Activated CD8-positive, alpha-beta memory T cell treated with anti-CD3 and anti-CD28 coated beads for 4 hours (primary cell): ENCODE data around the gene STYXL1.

Experiments
- DNase-seq, 2 donors: peaks; one replicate each; pipeline ENCODE4 v3.0.0-alpha.2; 2020; ENCODE audit warnings: low read depth in 2 of 2

The STYXL1 gene

GRCh38 chr7:75979759-75980429, 67.9 kb downstream of the STYXL1 start:
- no peak for DNase-seq

DNA sequence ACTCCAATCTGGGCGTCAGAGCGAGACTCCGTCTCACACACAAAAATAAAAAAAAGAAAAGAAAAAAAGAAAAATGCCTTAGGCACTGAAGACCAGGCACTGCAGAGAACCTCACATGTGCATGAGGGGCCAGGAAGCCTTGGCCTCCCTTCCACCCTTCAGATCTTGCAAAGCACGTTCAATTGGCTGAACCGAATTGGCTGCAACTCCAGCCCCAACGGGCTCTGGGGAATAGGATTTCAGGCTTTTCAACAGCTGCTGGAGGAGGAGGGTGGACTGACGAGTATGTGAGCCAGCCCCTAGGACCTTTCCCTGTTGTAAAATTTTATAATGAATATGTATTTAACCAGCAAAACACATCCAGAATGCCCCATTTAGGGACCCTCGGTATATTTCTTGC, 70.1 kb downstream of the STYXL1 start:
- no peak for DNase-seq

DNA sequence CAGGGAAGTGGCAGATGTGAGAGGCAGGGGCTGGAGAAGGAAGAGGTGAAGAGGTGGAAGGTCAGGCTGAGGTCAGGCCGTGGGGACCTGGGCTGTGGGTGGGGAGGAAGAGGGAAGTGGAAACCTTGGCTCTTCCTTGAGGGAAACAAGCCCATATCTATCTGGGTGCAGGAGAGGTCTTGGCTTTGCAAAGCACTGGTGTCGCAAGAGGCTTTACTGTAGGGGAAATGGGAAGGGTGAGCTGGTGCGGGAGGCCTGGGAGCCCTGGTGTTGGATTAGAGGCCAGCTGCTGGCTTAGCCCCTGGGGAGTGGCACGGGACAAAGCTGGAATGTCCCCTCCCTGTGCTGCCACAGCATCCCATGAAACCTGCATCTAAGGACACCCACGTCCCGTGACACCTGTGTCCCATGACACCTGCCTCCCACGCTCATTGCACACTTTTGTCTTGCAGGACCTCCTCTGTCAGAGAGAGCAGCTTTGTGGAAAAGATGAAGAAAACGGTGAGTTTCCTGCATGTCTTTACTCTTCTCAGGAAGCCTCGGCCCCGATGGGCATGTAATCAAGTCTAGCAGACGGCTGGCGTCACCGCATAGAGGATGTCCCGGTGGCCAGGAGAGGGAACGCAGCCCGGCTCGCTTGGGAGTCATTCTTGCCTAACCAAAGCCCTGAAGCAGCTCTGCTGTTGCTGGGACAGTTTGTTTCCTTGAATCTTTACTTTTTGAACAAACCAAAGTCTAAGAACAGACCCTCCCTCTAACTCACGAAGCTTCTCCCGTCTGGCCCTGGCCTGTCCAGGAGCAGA, 75.6 kb downstream of the STYXL1 start:
- DNase-seq, result no peak

DNA sequence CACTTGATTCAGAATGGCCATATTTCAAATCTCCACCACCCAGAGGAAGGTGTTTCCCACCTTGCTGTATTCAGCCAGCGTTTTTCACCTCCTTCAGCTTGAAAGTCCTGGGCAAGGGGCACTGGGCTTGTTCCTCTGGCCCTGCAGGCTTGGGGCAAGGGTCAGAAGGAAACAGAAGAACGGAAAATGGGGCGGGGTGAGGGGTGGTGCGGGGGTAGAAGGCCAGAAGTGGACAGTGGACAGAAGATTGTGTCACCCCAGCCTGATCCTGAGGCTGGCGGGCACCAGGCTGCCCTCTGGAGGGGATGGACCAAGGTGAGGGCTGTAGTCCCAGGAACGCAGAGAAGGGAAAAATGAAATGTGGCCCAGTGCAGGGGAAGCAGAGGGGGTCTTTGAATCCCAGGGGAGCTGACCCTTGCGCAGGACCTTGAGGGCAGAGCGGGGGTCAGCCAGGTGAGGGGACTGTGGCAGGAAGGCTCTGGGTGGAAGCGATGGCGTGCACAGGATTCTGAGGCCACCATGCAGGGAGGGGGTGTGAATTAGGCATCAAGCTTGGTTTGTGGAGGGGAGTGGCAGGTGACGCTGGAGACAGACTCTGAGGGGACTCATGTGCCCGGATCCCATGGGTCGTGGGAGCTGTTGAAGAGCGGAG, 76.4 kb downstream of the STYXL1 start:
- no peak for DNase-seq

DNA sequence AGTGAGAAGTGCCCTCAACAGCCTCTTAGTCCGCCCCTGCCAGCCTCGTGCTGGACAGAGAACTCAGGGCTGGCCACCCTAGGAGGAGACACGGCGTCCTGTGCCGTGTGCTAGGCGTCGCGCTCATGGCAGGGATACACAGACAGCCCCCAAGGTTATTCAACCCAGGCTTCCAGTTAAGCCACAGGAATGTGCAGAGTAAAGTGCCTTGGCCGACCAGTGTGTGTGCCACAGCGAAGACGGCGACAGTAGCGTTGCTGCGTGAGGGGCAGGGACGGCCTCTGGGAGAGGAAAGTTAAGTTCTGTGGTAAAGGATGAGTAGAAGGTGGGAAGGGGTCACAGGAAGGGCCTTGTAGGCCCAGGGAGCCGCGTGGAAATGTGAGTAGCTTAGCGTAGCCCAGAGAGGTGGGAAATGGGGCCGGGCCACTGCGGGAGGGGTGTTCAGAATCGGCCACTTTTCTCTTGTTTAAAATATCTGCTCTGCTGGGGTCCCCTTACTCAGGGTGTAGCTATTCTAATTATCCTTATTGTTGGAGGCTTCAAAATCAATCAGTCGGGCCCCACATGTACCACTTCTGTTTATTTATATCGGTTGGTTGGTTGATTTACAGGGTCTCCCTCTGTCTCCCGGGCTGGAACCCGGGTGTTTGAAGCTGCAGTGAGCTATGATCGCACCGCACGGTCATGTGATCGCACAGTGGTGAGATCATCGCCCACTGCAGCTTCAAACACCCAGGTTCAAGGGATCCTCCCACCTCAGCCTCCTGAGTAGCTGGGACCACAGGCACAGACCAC, 77.9 kb downstream of the STYXL1 start:
- DNase-seq, result no peak

DNA sequence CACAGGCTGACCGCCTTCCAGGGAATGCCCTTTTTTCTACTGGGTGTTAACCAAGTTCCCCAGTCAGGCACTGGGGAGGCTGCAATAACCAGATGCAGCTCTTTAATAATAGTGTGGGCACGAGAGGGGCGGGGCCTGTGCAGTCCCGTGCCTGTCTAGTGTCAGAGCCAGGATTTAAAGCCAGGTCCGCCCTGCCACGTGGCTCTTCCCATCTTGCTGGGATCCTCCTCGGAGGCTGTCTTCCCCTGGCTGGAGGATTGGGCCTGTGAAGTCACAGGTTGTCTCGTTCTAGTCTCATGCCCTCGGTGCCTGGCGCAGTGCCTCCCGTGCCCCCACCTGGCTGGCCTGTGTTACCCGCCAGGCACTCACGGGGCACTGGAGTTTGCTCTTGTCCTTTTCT, 78.6 kb downstream of the STYXL1 start:
- DNase-seq, result no peak

GRCh38 chr7:75968561-75969001, 79.2 kb downstream of the STYXL1 start:
- no peak for DNase-seq

GRCh38 chr7:75968012-75968411, 79.8 kb downstream of the STYXL1 start:
- DNase-seq, result no peak

DNA sequence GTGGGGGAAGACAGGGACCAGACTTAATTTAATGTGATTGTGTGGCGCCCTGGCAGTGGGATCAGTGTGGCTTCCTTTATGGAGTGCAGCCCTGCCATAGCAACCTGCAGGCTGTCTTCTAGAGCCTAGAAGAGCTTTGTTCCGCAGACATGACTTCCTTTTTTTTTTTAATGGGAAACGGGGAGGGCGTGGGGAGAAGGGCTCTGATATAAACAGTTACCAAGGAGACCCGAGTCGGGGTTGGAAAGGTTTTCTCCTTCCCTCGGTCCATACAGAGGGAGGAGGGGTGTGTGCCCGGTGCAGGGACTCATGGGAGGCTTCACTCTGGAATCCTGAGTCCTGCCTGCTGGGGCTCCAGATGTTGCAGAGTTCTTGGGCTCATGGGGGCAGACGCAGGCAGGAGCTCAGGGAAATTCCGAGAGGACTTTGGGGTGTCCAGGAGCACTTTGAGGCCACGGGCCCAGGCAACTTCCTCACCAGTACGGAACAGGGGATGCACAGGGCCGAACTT, 80.3 kb downstream of the STYXL1 start:
- no peak for DNase-seq

DNA sequence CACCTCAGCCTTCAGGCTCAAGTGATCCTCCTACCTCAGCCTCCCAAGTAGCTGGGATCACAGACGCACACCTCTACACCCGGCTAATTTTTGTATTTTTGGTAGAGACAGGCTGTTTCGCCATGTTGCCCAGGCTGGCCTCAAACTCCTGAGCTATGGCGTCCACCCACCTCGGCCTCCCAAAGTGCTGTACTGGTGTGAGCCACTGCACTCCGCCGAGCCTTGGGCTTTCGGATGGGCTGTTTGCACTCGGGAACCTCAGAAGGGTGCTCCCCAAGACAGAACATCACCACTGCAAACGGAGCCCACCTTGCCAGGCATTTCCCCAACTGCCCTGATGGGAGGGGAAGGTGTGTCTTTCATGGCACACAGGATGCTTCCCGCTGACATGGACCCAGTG, 80.7 kb downstream of the STYXL1 start:
- no peak for DNase-seq

GRCh38 chr7:75966190-75966961, 81.4 kb downstream of the STYXL1 start:
- DNase-seq, result no peak

DNA sequence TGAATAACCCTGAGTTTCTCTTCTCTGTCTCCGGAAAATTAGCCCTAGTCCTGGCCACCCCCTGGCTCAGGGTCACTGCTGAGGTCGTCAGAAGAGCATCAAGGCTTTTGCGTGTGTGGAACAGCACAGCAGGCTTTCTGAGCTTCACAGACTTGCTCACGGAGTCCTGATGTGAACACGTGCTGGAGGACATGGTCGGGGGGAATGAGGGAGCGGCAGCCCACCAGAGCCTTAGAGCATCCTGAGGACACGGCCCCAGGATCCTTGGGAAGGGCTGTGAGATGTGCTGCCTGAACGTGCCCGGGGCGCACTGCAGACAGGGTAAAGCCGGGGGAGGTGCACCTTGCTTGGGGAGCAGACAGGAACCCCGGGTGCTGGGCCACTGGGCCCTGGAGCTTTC, 82.2 kb downstream of the STYXL1 start:
- DNase-seq, result no peak

DNA sequence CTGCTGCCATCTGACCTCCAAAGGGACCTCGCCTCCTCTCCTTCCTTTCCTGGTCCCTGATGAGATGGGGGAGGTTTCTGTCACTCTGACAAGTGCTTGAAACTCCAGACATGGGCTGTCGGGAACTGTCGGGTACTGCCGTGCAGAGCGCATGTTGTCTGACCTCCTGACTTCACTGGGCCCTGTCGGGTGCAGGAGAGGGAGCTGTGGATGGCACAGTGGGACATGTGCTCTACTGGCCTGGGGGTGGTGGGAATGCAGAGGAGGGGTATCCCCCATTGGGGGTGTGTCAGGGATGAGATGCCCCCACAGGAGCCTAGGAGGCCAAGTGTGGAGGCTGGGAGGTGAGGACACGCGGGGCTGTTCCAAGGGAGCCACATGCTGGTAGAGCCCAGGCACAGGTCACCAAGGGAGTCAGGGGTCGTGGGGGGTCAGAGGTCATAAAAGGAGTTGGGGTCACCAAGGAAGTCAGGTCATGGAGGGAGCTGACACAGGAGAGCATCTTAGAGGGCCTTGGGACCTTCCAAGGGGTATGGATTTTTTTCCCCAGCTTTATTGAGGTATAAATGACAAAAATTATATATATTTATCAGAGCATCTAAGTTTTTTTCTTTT, 84.3 kb downstream of the STYXL1 start:
- no peak for DNase-seq

GRCh38 chr7:75962607-75963380, 85.0 kb downstream of the STYXL1 start:
- no peak for DNase-seq

GRCh38 chr7:75961218-75961617, 86.6 kb downstream of the STYXL1 start:
- no peak for DNase-seq

- no peak for DNase-seq
These were observed 87.4 kb downstream of the STYXL1 start for GRCh38 chr7:75960372-75960771.

DNA sequence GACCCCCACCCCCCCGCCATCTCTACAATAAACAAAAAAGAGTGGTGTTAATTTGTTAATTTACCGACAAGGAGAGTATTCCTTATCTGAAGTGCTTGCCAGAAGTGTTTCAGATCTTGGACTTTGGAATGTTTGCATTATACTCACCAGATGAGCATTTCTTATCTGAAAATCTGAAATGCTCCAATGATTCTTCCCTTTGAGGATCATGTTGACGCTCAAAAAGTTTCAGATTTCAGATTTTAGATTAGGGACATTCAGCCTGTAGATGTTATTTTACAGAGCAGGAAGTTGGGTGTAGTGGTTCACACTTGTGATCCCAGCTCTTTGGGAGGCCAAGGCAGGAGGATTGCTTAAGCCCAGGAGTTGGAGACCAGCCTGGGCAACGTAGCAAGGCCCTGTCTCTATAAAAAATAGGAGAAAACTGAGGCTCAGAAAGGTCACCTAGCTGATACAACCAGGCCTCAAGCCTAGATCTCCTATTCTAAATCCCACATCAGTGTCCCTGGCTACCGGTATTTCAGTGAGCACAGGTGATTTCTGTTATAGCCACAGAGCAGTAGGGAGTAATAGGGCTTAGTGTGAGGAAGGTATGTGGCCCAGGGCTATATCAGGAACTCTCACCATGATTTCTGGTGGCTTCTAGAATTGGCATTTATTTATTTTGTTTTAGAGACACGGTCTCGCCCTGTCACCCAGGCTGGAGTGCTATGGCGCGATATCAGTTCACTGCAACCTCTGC, 88.8 kb downstream of the STYXL1 start:
- DNase-seq, result no peak

DNA sequence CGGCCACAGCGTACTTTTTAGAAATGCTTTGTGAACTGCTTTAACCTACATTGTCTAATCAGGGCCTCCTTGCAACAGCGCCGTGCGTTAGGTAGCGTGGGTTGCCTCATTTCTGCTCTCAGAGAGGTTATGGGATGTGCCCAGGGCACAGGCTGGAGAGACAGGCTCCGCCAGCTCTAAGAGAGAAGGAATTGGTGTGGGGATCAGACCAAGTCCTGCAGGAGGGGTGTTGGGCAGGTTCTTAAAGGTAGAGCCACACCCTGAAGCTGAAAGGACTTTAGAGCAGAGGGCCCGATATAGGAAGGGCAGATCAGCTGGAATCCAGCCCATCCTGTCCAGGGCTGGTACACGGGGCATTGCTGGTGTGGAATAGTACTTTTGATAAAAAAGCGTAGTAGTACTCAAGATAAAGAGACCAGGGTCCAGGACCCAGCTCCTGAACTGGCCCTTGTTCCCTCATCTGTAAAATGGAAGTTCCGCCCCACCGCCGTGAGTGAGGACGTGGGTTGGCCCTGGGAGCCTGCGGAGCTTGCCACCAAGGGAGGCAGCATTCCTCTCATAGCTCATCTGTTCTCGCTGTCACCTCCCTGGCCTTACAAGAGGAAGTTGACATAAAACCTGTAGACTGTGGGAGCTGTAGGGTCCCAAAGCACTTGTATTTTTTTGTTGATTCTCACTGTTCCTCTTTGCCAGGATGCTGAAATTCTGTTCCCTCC, 90.6 kb downstream of the STYXL1 start:
- no peak for DNase-seq
